ENCODE measurements around the gene GALNT9. TPM values are rescaled to one million over a fixed set of nuclear protein-coding genes. Genes with fewer than 3 reads are reported as not detected.

GALNT9 gene
- total RNA-seq, 4 donors from 2014 or later = 0.17 to 0.58 (median 0.46) TPM

- intact Hi-C loops (cut with DNase I) = no loop called here
- Histone ChIP-seq H3K9me3 (peaks cover 0 to 27% (median 20%) of the 10 kb centered on the region in 4 donors), H3K4me3 (no peak overlapping the region), H3K27ac (replicated peaks in 1 of 4) (no peak overlapping the region), H3K27me3 (peaks cover 0 to 61% (median 0%) of the 10 kb centered on the region in 4 donors), H3K4me1 (no peaks in the 10 kb centered on the region), H3K36me3 (no peaks in the 10 kb centered on the region)
- WGBS = 57% methylated on average over 27 of the region's 33 CpGs
- DNase-seq (ENCODE audit: extremely low spot score) = no peak
- TF ChIP-seq POLR2AphosphoS5 (IDR thresholded peaks at IDR 0.05) = no peak
- TF ChIP-seq EP300 (IDR thresholded peaks at IDR 0.05) = no peak
Measured at GRCh38 chr12:132310181-132311040, 19.0 kb downstream of the GALNT9 start.

- no peaks in the 10 kb centered on the region for H3K36me3 ChIP-seq
- WGBS = 81% methylated on average over 4 of the region's 21 CpGs
- no peaks in the 10 kb centered on the region for H3K4me1 ChIP-seq
- H3K27me3 ChIP-seq = peaks cover 0 to 55% (median 0%) of the 10 kb centered on the region in 4 donors
- no peak for DNase-seq (ENCODE audit: extremely low spot score)
- intact Hi-C loops (cut with DNase I) = no loop called here
- H3K27ac ChIP-seq (replicated peaks in 1 of 4) = no peak overlapping the region
- no peak for TF ChIP-seq EP300 (IDR thresholded peaks at IDR 0.05)
- TF ChIP-seq POLR2A (IDR thresholded peaks at IDR 0.05; ENCODE audit: low read depth) = no peak
- no peak for TF ChIP-seq POLR2AphosphoS5 (IDR thresholded peaks at IDR 0.05)
- TF ChIP-seq, protein P1, sequence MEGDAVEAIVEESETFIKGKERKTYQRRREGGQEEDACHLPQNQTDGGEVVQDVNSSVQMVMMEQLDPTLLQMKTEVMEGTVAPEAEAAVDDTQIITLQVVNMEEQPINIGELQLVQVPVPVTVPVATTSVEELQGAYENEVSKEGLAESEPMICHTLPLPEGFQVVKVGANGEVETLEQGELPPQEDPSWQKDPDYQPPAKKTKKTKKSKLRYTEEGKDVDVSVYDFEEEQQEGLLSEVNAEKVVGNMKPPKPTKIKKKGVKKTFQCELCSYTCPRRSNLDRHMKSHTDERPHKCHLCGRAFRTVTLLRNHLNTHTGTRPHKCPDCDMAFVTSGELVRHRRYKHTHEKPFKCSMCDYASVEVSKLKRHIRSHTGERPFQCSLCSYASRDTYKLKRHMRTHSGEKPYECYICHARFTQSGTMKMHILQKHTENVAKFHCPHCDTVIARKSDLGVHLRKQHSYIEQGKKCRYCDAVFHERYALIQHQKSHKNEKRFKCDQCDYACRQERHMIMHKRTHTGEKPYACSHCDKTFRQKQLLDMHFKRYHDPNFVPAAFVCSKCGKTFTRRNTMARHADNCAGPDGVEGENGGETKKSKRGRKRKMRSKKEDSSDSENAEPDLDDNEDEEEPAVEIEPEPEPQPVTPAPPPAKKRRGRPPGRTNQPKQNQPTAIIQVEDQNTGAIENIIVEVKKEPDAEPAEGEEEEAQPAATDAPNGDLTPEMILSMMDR (IDR thresholded peaks at IDR 0.05) = no peak
- peaks cover 0 to 27% (median 20%) of the 10 kb centered on the region in 4 donors for H3K9me3 ChIP-seq
- no peak overlapping the region for H3K4me3 ChIP-seq
Measured at GRCh38 chr12:132309596-132310086, 19.7 kb downstream of the GALNT9 start.

GRCh38 chr12:132308853-132309595 lies 20.4 kb downstream of the GALNT9 start:
- H3K9me3 ChIP-seq = peaks cover 0 to 27% (median 20%) of the 10 kb centered on the region in 4 donors
- H3K27ac ChIP-seq (replicated peaks in 1 of 4) = no peak overlapping the region
- H3K4me1 ChIP-seq = no peaks in the 10 kb centered on the region
- peaks cover 0 to 50% (median 0%) of the 10 kb centered on the region in 4 donors for H3K27me3 ChIP-seq
- intact Hi-C loops (cut with DNase I) = no loop called here
- WGBS = 65% methylated on average over 21 of the region's 31 CpGs
- TF ChIP-seq POLR2A (IDR thresholded peaks at IDR 0.05; ENCODE audit: low read depth) (no peak), EP300 (IDR thresholded peaks at IDR 0.05) (no peak), POLR2AphosphoS5 (IDR thresholded peaks at IDR 0.05) (no peak)
- TF ChIP-seq, protein P1 (IDR thresholded peaks at IDR 0.05) = no peak
- DNase-seq (ENCODE audit: extremely low spot score) = no peak
- H3K36me3 ChIP-seq = no peaks in the 10 kb centered on the region
- H3K4me3 ChIP-seq = no peak overlapping the region

DNA sequence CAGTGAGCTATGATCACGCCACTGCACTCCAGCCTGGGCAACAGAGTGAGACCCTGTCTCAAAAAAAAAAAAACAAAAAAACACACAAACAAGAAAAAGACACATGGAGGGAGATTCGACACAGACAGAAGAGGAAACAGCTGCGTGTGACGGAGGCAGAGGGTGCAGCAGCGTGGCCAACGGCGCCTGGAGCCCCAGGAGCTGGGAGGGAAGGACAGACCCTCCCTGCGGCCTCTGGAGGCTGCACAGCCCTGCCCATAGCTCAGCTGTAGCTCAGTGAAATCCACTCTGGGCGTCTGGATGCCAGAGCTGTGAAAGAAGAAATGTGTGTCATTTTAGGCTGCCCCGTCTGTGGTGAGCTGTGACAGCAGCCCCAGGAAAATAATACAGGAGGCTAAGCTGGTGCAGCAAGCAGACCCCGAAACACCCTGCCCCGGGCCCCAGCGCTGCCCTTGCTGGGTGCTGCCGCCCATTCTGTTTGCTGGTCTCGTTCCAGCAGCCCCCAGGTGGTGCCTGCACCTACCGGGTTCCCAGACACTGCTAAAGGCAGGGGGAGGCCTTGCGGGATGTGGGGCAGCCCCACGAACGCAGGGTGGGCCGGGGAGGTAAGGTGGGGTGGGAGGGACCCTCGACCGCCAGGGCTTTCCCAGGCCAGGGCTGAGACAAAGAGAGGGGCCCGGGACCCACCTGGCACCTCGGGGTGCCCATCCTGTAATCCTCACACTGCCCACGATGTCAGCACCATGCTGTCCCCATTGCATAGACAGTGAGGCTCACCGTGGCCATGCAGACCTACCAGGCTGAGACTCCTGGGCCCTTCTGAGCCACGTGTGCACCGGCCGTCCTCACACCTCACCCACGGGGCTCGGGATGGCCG lies 21.2 kb downstream of the GALNT9 start:
- no peak overlapping the region for H3K4me3 ChIP-seq
- peaks cover 0 to 27% (median 20%) of the 10 kb centered on the region in 4 donors for H3K9me3 ChIP-seq
- H3K27ac ChIP-seq (replicated peaks in 1 of 4) = no peak overlapping the region
- intact Hi-C loops (cut with DNase I) = no loop called here
- DNase-seq (ENCODE audit: extremely low spot score) = no peak
- TF ChIP-seq POLR2A (IDR thresholded peaks at IDR 0.05; ENCODE audit: low read depth) (no peak), POLR2AphosphoS5 (IDR thresholded peaks at IDR 0.05) (no peak), EP300 (IDR thresholded peaks at IDR 0.05) (no peak)
- TF ChIP-seq, protein P1 (IDR thresholded peaks at IDR 0.05) = no peak
- WGBS = 64% methylated on average over 30 of the region's 32 CpGs
- peaks cover 0 to 50% (median 0%) of the 10 kb centered on the region in 4 donors for H3K27me3 ChIP-seq
- no peaks in the 10 kb centered on the region for H3K36me3 ChIP-seq
- H3K4me1 ChIP-seq = no peaks in the 10 kb centered on the region
